OCI-LY7 (cell line): Measurements from ENCODE around the gene UBL5. TPM values are rescaled to one million over a fixed set of nuclear protein-coding genes. Genes with fewer than 3 reads are reported as not detected.

Experiments used
- BruUV-seq: library from RNA; stranded (reverse); fragments of 400-500 nt; replicated peaks from 2 replicates; lab custom pipeline; 2021; lab: Mats Ljungman, UMichigan
- CTCF ChIA-PET: fragments of 300-600 bp; sonication (Branson Sonifier 250); formaldehyde crosslinking; loops from one replicate; lab custom pipeline; 2022; ENCODE audit warnings: antibody characterized with exemption; ENCODE audit not compliant: unreplicated experiment; lab: Charles Lee
- POLR2A ChIA-PET: fragments of 300-600 bp; sonication (Branson Sonifier 250); formaldehyde crosslinking; loops from one replicate; lab custom pipeline; 2022; ENCODE audit warnings: antibody characterized with exemption; lab: Charles Lee
- DNase-seq: peaks from one replicate; pipeline ENCODE4 v3.0.0-alpha.2; 2015; ENCODE audit warnings: low spot score
- H2AFZ ChIP-seq: fragments of 200-600 bp; sonication (generic), shearing (Covaris generic); 2 replicates; pipeline ENCODE4 v1.6.1; 2014; ENCODE audit warnings: mild to moderate bottlenecking, antibody characterized with exemption, low read length, moderate library complexity
- H3K27ac ChIP-seq: fragments of 200-600 bp; sonication (generic); 2 replicates; pipeline ENCODE4 v1.5.1; 2014; ENCODE audit warnings: mixed run types, low read depth, mild to moderate bottlenecking, moderate library complexity, low read length, inconsistent platforms; ENCODE audit not compliant: poor library complexity, severe bottlenecking
- H3K36me3 ChIP-seq: fragments of 200-600 bp; sonication (generic); 2 replicates; pipeline ENCODE4 v1.6.1; 2014; ENCODE audit warnings: mild to moderate bottlenecking, antibody characterized with exemption, low read length, moderate library complexity, mixed read lengths; ENCODE audit not compliant: insufficient read depth
- H3K4me1 ChIP-seq: fragments of 200-600 bp; sonication (generic); 2 replicates; pipeline ENCODE4 v1.5.1; 2014; ENCODE audit warnings: mild to moderate bottlenecking, low read length; ENCODE audit not compliant: insufficient read depth, poor library complexity, severe bottlenecking
- H3K4me2 ChIP-seq: fragments of 200-600 bp; sonication (generic); 2 replicates; pipeline ENCODE4 v1.6.1; 2014; ENCODE audit warnings: mild to moderate bottlenecking, low read length
- H3K4me3 ChIP-seq: fragments of 200-600 bp; sonication (generic); 2 replicates; pipeline ENCODE4 v1.5.1; 2014; ENCODE audit warnings: mild to moderate bottlenecking, low read depth, low read length; ENCODE audit not compliant: poor library complexity, severe bottlenecking
- H3K79me2 ChIP-seq: fragments of 200-600 bp; sonication (generic); 2 replicates; pipeline ENCODE4 v1.6.1; 2016; ENCODE audit warnings: low read depth, mild to moderate bottlenecking, low read length, moderate library complexity, mixed read lengths; ENCODE audit not compliant: insufficient read depth
- H3K9me2 ChIP-seq: fragments of 200-600 bp; sonication (generic); 2 replicates; pipeline ENCODE4 v1.6.1; 2016; ENCODE audit warnings: mild to moderate bottlenecking, low read length, mixed read lengths; ENCODE audit not compliant: insufficient read depth
- H3K9me3 ChIP-seq: fragments of 200-600 bp; sonication (generic); 2 replicates; pipeline ENCODE4 v1.6.1; 2014; ENCODE audit warnings: mild to moderate bottlenecking, mixed run types, low read length, mixed read lengths
- H4K20me1 ChIP-seq: fragments of 200-600 bp; sonication (generic); 2 replicates; pipeline ENCODE4 v1.6.1; 2014; ENCODE audit warnings: mild to moderate bottlenecking, antibody characterized with exemption, low read length, moderate library complexity, mixed read lengths; ENCODE audit not compliant: insufficient read depth
- CTCF ChIP-seq: fragments of 200-600 bp; sonication (generic); conservative IDR thresholded peaks from 2 replicates; pipeline ENCODE4 v1.5.1; 2014; ENCODE audit warnings: mild to moderate bottlenecking, antibody characterized with exemption, low read length, moderate library complexity, mixed read lengths
- EZH2phosphoT487 ChIP-seq: fragments of 200-600 bp; sonication (generic); IDR thresholded peaks from 2 replicates; pipeline ENCODE4 v1.6.1; 2018; ENCODE audit warnings: low read depth, borderline replicate concordance, mild to moderate bottlenecking, mixed run types, antibody characterized with exemption, low read length, moderate library complexity, mixed read lengths
- intact Hi-C: fragments of 100-400 bp; cut with micrococcal nuclease; formaldehyde crosslinking; loops from one replicate; pipeline ENCODE4 v1.10.0; 2022; ENCODE audit not compliant: unreplicated experiment
- total RNA-seq, 2 experiments: library from RNA; depleted of rRNA in 1 of 2; stranded (reverse); fragments of >200 nt in 1 of 2; shearing (Covaris generic) in 1 of 2; gene quantifications; 2 replicates each; pipeline ENCODE4 v1.2.3, GENCODE V29; 2014 to 2022

The UBL5 gene
- total RNA-seq, 2 experiments from 2014 or later, result 162 to 323 TPM

- H3K4me1 ChIP-seq, result peaks cover 25% of the 10 kb centered on the region
- H3K27ac ChIP-seq, result no peak overlapping the region
- intact Hi-C loops, result no loop called here
- TF ChIP-seq CTCF (no peak), EZH2phosphoT487 (no peak)
- H3K4me3 ChIP-seq, result no peak overlapping the region
- no peak for DNase-seq
- no peak overlapping the region for H2AFZ ChIP-seq
- POLR2A ChIA-PET, result no interaction called here
- peaks cover 6% of the 10 kb centered on the region; the same call in 1 of the 2 replicates for H3K36me3 ChIP-seq
- no peaks in the 10 kb centered on the region for H4K20me1 ChIP-seq
- H3K79me2 ChIP-seq, result peaks cover 30% of the 10 kb centered on the region
- H3K9me3 ChIP-seq, result no peaks in the 10 kb centered on the region
- H3K4me2 ChIP-seq, result 0 out of 2 replicates have a peak overlapping the region, but pooled peaks have one; percentile 7
- H3K9me2 ChIP-seq, result no peaks in the 10 kb centered on the region
- CTCF ChIA-PET, result no interaction called here
- no TSS peak for BruUV-seq
Measured at GRCh38 chr19:9823816-9824215, 3.9 kb upstream of the UBL5 start.

GRCh38 chr19:9828551-9829063 is 889 bp downstream of the UBL5 start:
- H3K9me2 ChIP-seq, result no peaks in the 10 kb centered on the region
- POLR2A ChIA-PET, result interaction anchor here (1.2 to 2.0 kb wide), 2 partner anchors 8 to 38 kb away, joined by 3 to 6 read pairs; no protein-coding TSS in a partner anchor
- H3K9me3 ChIP-seq, result no peaks in the 10 kb centered on the region
- H3K4me1 ChIP-seq, result peaks cover 21% of the 10 kb centered on the region
- no peaks in the 10 kb centered on the region for H4K20me1 ChIP-seq
- peak; percentile 27 for DNase-seq
- H3K36me3 ChIP-seq, result peaks cover 26% of the 10 kb centered on the region
- intact Hi-C loops, result no loop called here
- peaks cover 49% of the 10 kb centered on the region for H3K79me2 ChIP-seq
- no peak overlapping the region for H2AFZ ChIP-seq
- peak overlapping the region; percentile 93 for H3K4me2 ChIP-seq
- BruUV-seq, result TSS peak; percentile 67
- CTCF ChIA-PET, result no interaction called here
- peak overlapping the region; percentile 61 for H3K27ac ChIP-seq
- H3K4me3 ChIP-seq, result peak overlapping the region; percentile 93
- TF ChIP-seq EZH2phosphoT487 (no peak), CTCF (no peak)

- H3K79me2 ChIP-seq, result peaks cover 29% of the 10 kb centered on the region
- H2AFZ ChIP-seq, result no peak overlapping the region; the same call in 1 of the 2 replicates
- H3K9me2 ChIP-seq, result no peaks in the 10 kb centered on the region
- CTCF ChIA-PET, result no interaction called here
- peaks cover 39% of the 10 kb centered on the region for H3K36me3 ChIP-seq
- peaks cover 17% of the 10 kb centered on the region for H3K4me1 ChIP-seq
- TF ChIP-seq CTCF (no peak), EZH2phosphoT487 (no peak)
- no TSS peak for BruUV-seq
- no peaks in the 10 kb centered on the region for H4K20me1 ChIP-seq
- POLR2A ChIA-PET, result interaction anchor here (1.3 kb wide), 1 partner anchor 183 kb away, joined by 3 read pairs; no protein-coding TSS in a partner anchor
- H3K4me3 ChIP-seq, result peak overlapping the region; percentile 67
- H3K4me2 ChIP-seq, result peak overlapping the region; percentile 80
- H3K9me3 ChIP-seq, result no peaks in the 10 kb centered on the region
- H3K27ac ChIP-seq, result peak overlapping the region; percentile 29
- intact Hi-C loops, result no loop called here
- DNase-seq, result no peak
Measured at GRCh38 chr19:9834307-9834725, 6.6 kb downstream of the UBL5 start.
